Activated CD4-positive, alpha-beta T cell treated with anti-CD3 and anti-CD28 coated beads, Interleukin-2, amount 50 U/mL, for 48 hours (primary cell): ENCODE data around the gene ERGIC2.
"Not testable (repeated sequence)": the region's sequence is repeated elsewhere in the genome, so short reads cannot be mapped to it uniquely, and the experiment has no call there.

Experiments used
- DNase-seq, 2 experiments: peaks; one replicate each; pipeline ENCODE4 v3.0.0-alpha.2; 2020

Gene ERGIC2

GRCh38 chr12:29380536-29381523, at the start of gene ERGIC2:
Gene ERGIC2 (minus strand): TSS chr12:29381172. CDS start chr12:29371633, 9,539 bp downstream.
- DNase-seq, result peak; percentile 86 to 87

GRCh38 chr12:29430716-29431044, 49.7 kb upstream of the ERGIC2 start:
- no peak for DNase-seq

GRCh38 chr12:29429999-29430715, 49.2 kb upstream of the ERGIC2 start:
- no peak for DNase-seq

DNA sequence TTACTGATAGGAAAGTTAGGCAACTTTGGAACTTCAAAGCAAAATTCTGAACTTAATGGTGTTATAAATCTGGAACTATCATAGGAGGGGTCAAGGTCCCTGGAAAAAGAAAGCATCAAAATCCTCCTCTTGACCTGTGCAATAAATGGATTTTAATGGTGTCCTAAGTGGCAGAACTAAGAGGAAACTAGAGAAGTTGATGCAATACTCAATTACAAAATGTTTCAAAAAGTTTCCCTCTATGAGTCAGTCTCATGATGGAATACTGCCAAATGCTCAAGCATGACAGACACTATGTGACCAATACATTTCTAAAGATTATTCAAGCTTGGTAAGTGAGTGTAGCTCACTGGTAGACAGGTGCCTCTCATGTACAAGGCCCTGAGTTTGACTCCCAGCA, 47.7 kb upstream of the ERGIC2 start:
- no peak for DNase-seq

GRCh38 chr12:29427964-29428363, 47.0 kb upstream of the ERGIC2 start:
- no peak for DNase-seq

GRCh38 chr12:29426498-29426897, 45.5 kb upstream of the ERGIC2 start:
- DNase-seq, result no peak

DNA sequence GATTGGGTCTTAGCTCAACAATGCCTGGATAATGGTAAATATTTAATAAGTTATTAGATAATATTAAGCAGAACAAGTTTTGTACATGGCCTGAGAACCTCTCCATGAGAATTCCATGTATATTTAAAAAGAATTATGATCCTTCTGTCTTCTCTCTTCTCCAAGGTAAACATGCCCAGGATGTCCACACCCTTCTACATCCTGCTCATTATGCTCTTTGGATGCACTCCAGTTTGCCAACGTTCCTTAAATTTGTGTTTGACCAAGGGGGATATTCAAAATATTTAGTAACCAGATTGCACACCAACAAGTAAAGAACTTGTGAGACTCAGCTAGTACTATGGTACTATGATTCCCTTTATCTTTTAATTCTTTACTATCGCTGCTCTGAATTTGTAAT, 44.8 kb upstream of the ERGIC2 start:
- DNase-seq, result no peak

DNA sequence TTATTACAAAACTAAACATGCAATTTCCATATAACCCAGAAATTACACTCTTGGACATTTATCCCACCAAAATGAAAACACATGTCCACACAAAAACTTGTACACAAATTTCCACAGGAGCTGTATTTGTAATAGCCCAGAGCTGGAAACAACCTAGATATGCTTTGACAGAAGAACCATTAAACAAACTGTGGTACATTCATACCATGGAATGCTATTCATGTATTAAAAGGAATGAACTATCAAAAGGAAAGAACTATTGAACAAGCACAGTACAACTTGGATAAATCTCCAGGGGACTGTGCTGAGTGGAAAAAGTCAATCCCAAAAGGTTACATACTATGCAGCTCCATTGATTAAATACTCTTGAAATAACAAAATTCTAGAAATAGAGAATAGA, 35.8 kb upstream of the ERGIC2 start:
- DNase-seq, result no peak

GRCh38 chr12:29415111-29415510, 34.1 kb upstream of the ERGIC2 start:
- no peak for DNase-seq

- no peak for DNase-seq
These were observed 33.4 kb upstream of the ERGIC2 start for GRCh38 chr12:29414368-29414767.

- no peak for DNase-seq
These were observed 24.6 kb upstream of the ERGIC2 start for GRCh38 chr12:29405561-29405960.

GRCh38 chr12:29403991-29404390, 23.0 kb upstream of the ERGIC2 start:
- DNase-seq, result no peak

DNA sequence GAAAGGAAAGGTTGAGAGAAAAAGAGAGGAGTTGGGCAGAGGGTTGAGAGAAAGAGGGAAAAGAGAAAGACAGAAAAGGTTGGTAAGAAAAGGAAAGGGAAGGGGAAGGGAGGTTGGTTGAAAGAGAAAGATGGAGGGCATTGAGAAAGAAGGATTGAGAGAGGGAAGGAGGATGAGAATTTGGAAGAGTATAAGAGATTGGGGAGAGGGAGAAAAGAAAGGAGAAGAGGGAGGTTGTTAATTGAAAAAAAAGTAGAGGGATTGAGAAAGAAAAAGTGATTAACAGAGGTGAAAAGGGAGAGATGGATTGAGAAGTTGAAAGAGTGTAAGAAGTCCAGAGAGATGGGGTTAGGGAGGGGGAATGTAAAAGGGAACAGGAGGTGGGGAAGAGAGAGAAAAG, 21.5 kb upstream of the ERGIC2 start:
- no peak for DNase-seq

DNA sequence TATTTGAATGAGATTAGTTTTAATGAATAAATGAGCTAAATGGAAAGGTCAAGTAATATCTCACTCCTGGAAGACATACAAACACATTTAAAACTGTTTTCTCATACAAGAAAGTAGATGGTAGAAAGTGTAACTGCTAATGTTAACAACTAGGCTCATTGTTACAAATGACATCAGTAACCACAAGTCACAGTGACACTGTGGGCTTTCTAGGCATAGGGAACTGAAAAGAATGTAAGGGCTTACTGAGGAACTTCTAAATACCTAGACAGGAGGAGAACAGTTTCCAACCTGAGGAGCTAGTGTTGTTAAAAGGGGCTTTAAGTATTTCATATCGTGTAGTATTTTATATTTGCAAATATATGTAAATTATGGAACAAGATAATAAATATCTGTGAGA, 17.5 kb upstream of the ERGIC2 start:
- DNase-seq, result no peak

DNA sequence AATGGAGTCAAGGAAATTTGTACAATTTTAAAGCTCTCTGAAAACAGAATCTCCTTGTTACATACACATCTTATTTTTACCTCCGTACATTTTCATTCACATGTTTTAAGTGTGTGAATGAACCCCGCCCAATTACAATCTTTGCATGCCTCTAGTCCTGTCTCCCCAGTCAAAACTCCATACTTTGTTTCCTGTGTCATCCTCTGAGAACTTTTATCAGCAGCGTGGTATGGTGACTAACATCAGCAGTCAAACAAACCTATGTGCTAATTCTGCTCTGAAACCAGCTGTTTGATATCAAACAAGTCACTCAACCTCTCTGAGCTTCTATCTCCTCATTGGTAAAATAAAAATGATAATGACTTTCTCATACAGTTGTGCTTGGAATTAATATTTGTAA, 15.8 kb upstream of the ERGIC2 start:
- DNase-seq, result no peak

- no peak for DNase-seq
These were observed 14.4 kb upstream of the ERGIC2 start for GRCh38 chr12:29395356-29395755.

- DNase-seq, result peak in 1 of 2 experiments; percentile 18
These were observed 9.4 kb upstream of the ERGIC2 start for GRCh38 chr12:29390419-29390818.

DNA sequence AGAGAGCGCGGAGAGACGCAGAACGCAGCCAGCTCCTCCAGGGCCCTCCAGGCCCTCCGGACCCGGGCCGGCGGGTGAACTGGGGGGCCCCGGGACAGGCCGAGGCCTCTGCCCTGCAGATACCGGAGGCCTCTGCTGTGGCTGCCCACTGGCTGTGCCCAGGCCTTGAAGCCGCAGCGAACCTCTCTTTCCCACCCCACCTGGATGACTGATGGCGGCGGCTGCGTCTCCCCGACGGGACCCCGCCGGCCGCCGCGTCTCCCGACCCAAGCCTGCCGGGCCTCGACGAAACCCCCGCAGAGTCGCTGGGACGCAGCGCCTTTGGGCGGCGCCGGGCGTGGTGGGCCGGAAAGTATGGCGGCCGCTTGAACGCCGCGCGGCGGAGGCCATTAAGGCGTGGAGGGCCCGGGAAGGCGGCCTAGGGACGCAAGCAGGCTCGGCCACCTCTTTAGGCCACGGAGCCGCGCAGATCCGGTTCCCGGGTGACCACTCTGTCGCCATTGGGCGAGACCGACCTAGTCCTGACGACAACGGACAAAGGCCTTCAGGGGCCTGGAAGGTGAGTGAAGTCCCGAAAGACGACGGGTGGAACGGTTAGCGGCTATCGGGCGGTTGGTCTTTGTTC, 8.4 kb upstream of the ERGIC2 start:
- no peak for DNase-seq

- DNase-seq, result not testable (repeated sequence)
These were observed 5.2 kb upstream of the ERGIC2 start for GRCh38 chr12:29386084-29386680.

DNA sequence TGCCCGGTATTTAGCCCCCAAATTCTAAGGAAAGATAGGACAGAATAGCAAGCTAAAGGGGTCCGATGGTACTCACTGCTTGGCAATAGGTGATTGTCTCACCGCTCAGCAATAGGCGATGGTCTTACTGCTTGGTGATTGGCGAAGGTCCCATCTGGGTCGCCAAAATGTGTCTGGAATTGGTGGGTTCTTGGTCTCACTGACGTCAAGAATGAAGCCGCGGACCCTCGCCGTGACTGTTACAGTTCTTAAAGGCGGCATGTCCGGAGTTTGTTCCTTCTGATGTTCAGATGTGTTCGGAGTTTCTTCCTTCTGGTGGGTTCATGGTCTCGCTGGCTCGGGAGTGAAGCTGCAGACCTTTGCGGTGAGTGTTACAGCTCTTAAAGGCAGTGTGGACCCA, 4.2 kb upstream of the ERGIC2 start:
- not testable (repeated sequence) for DNase-seq

DNA sequence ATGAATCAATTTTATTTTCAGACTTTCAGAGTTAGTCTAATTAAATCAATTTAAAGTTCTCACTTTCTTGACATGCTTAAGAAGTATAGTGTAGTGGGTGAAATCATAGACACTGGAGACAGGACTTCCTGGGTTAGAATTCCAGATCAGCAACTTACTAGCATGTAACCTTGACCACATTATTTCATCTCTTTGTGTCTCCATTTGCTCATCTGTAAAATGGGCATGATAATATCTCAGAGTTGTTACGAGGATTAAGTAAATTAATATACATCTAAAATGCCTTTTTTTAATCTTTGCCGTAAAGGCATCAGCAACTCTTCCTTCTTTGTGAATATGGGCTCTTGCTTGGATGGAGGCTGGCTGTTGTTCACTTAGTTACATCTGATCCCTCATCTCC, 1.3 kb upstream of the ERGIC2 start:
- DNase-seq, result no peak

DNA sequence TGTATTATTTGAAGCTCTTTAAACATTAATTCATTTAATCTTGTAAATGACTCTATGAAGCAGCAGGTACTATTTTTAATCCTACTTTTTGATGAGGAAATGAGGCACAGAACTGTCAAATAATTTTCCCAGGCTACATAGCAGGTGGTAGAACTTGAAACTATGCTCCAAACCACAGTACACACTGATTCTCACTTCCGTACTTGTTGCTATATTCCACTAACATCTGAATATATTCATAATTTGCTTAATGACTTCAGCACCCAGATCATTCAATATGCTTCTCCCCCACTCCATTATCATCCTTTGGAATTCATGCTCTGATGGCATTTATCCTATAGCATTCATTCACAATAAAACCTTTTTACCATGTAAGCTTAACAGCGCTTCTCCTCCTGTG, 4.9 kb downstream of the ERGIC2 start:
- no peak for DNase-seq

- DNase-seq, result no peak
These were observed 6.1 kb downstream of the ERGIC2 start for GRCh38 chr12:29374913-29375312.
